ENCODE results near the gene NAT16. TPM values are rescaled to one million over a fixed set of nuclear protein-coding genes. Genes with fewer than 3 reads are reported as not detected.
"Not testable (repeated sequence)": the region's sequence is repeated elsewhere in the genome, so short reads cannot be mapped to it uniquely, and the experiment has no call there.

Gene NAT16
- total RNA-seq, 1 donor from 2014 or later = not detected

GRCh38 chr7:101127460-101128039, 52.5 kb downstream of the NAT16 start:
- no peak for DNase-seq (ENCODE audit: low read depth in 2 of 2)

- DNase-seq (ENCODE audit: low read depth in 2 of 2) = peak; percentile 98 to 100
Observed at GRCh38 chr7:101126651-101127459, 53.2 kb downstream of the NAT16 start, which contains the start of gene SERPINE1. SERPINE1 (plus strand) TSS chr7:101127104; CDS start chr7:101128394, 1,290 bp downstream.

- DNase-seq (ENCODE audit: low read depth in 2 of 2) = peak in 1 of 2 donors; percentile 97
Observed at GRCh38 chr7:101125989-101126650, 54.0 kb downstream of the NAT16 start.

GRCh38 chr7:101124376-101125056, 55.6 kb downstream of the NAT16 start:
- DNase-seq (ENCODE audit: low read depth in 2 of 2) = peak; percentile 89 to 91

DNA sequence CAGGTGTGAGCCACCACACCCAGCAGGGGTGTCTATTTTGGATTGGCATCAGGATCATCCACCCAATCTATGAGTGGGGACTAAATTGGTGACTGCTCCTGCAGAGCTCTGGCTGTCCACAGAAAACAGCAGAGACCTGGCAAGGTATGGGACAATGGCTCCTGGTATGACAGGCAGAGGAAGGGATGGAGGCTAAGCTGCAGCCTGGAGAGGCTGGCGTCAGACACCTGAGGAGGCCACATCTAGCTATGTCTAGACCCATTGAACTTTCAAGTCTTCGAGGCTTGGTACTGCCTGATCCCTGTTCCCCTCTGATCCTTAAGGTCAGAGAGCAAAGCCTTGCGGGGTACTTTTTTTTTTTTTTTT, 56.4 kb downstream of the NAT16 start:
- no peak for DNase-seq (ENCODE audit: low read depth in 2 of 2)

DNA sequence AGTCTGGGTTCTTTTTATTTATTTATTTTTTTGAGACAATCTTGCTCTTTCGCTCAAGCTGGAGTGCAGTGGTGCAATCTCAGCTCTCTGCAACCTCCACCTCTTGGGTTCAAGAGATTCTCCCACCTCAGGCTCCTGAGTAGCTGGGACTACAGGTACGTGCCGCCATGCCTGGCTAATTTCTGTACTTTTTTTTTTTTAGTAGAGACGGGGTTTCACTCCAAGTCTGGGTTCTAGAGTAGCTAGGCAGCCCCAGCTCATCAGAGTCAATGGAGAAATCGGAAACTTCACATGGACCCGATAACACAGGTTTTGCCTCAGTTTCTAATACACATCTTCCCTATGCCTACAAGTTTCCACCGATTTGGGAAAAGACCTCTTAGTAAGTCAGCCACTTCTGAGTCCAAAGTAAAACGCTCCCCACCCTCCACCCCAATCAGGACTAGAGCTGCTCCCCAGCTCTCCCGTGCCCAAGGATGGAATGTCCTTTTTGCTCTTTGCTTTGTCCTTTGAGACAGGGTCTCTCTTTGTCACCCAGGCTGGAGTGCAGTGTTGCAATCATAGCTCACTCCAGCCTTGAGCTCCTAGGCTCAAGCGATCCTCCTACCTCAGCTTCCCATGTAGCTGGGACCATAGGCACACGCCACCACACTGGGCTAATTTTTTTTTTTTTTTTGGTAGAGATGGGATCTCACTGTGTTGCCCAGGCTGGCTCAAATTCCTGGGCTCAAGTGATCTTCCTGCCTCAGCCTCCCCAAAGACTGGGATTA, 57.0 kb downstream of the NAT16 start:
- no peak for DNase-seq (ENCODE audit: low read depth in 2 of 2)

DNA sequence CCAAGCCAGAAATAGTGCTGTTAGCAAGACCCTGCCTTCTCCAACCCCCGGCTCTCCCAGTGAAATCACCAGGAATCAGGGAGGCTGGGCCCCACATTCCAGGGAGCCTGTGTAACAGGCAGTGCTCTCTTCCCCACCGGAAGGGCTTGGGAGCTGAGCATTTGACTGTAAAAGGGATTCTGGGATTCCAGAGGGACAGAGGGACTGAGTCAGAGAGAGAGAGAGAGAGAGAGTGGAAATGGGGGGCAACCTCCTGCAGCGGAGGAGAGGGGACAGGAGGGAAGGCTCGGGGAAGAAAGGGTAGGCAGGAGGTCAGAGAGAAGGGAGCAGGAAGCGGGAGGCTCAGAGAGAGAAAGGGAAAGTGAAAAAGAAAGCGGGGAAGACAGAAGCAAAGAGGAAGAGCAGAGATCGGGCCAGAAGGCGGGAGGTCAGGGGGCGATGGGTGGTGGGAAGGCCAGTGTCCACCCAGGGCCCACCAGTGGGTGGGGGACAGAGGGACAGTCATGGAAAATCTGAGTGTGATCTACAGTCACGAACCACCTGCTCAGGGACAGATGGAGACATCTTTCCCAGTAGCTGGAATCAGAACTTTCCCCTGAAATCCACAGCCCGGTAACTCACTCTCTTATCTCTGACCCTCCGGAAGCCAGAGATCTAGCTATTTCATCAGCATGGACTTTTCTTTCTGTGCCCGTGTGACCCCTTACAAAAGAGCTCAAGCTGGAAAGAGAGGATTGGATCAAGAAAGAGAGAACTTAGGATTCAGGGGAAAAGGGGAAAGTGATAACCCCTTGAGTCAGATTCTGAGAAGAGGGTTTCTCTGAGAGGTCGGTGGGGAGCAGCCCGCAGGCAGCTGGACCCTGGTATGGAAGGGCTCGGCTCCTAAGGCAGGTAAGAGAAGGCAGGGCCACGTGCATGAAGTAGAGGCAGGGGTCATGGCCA, 57.8 kb downstream of the NAT16 start:
- peak; percentile 74 to 98 for DNase-seq (ENCODE audit: low read depth in 2 of 2)

DNA sequence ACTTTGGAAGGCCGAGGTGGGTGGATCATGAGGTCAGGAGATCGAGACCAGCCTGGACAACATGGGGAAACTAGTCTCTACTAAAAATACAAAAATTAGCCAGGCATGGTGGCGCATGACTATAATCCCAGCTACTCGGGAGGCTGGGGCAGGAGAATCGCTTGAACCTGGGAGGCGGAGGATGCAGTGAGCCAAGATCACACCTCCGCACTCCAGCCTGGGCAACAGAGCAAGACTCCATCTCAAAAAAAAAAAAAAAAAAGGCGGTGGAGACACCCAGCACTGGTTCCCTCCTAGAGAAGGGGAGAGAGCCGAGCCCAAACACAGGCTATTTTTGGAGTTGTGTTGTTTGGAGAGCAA, 58.5 kb downstream of the NAT16 start:
- not testable (repeated sequence) for DNase-seq (ENCODE audit: low read depth in 2 of 2)

Other genes starting within 250 kb of the NAT16 start
- gene MUC3A, start 230.8 kb downstream of the NAT16 start, total RNA-seq = 0.13 TPM in 1 of 2 replicates, not detected in the other
- gene MUC12, start 210.7 kb downstream of the NAT16 start, total RNA-seq = not detected in 2 replicates
- not detected in 2 replicates for gene MUC17, start 160.2 kb downstream of the NAT16 start, total RNA-seq
- 8.9 and 11.6 TPM in 2 replicates for gene TRIM56, start 94.8 kb downstream of the NAT16 start, total RNA-seq
- 81.9 and 88.2 TPM in 2 replicates for gene SERPINE1, start 53.2 kb downstream of the NAT16 start, total RNA-seq
- gene AP1S1, start 25.8 kb downstream of the NAT16 start, total RNA-seq = 126 and 172 TPM in 2 replicates
- gene VGF, start 14.7 kb downstream of the NAT16 start, total RNA-seq = not detected in 2 replicates
- gene MOGAT3, start 20.7 kb upstream of the NAT16 start, total RNA-seq = not detected in 2 replicates
- 27.2 and 35.4 TPM in 2 replicates for gene PLOD3, start 37.3 kb upstream of the NAT16 start, total RNA-seq
- gene ZNHIT1, start 37.9 kb upstream of the NAT16 start, total RNA-seq = 71.7 and 83.1 TPM in 2 replicates
- 2.1 and 3.2 TPM in 2 replicates for gene CLDN15, start 57.5 kb upstream of the NAT16 start, total RNA-seq
- 162 and 217 TPM in 2 replicates for gene FIS1, start 64.8 kb upstream of the NAT16 start, total RNA-seq
- gene IFT22, start 141.5 kb upstream of the NAT16 start, total RNA-seq = 10.7 and 14.8 TPM in 2 replicates
- not detected in 2 replicates for gene COL26A1, start 182.6 kb upstream of the NAT16 start, total RNA-seq

All from dermis microvascular lymphatic vessel endothelial cell (primary cell).